Breast epithelium (tissue), 4 donors: ENCODE measurements around the gene MFAP5. TPM values are rescaled to one million over a fixed set of nuclear protein-coding genes. Genes with fewer than 3 reads are reported as not detected.
"Not testable (repeated sequence)": the region's sequence is repeated elsewhere in the genome, so short reads cannot be mapped to it uniquely, and the experiment has no call there.

ENCODE experiments used
- DNase-seq, 2 donors: peaks; one replicate each; pipeline ENCODE4 v3.0.0-alpha.2; 2019; ENCODE audit warnings: low spot score in 2 of 2
- H3K27ac ChIP-seq, 2 donors: fragments of 200-600 bp; sonication (generic) in 1 of 2; one replicate each; pipeline ENCODE4 v1.5.1; 2016 to 2019; ENCODE audit warnings: mild to moderate bottlenecking in 1 of 2
- H3K27me3 ChIP-seq, 2 donors: fragments of 200-600 bp; sonication (generic) in 1 of 2; one replicate each; pipeline versions ENCODE4 v1.5.1 to v1.6.0; 2017 to 2019; ENCODE audit warnings: control low read depth in 1 of 2, mild to moderate bottlenecking in 1 of 2
- H3K36me3 ChIP-seq: fragments of 200-600 bp; one replicate; pipeline ENCODE4 v1.5.1; 2019
- H3K4me1 ChIP-seq, 2 donors: fragments of 200-600 bp; sonication (generic); one replicate each; pipeline ENCODE4 v1.5.1; 2016 to 2019; ENCODE audit warnings: control low read depth in 1 of 2
- H3K4me3 ChIP-seq, 3 donors: fragments of 200-600 bp; sonication (generic); 1 replicate in 2 of 3; 2 replicates in 1 of 3; pipeline ENCODE4 v1.5.1; 2016 to 2019; ENCODE audit warnings: mild to moderate bottlenecking in 3 of 3, moderate library complexity in 2 of 3
- H3K9me3 ChIP-seq, 2 donors: fragments of 200-600 bp; sonication (generic) in 1 of 2; one replicate each; pipeline ENCODE4 v1.5.1; 2016 to 2019; ENCODE audit warnings: control low read depth in 1 of 2
- POLR2A ChIP-seq: fragments of 450-650 bp; IDR thresholded peaks from one replicate; pipeline ENCODE4 v1.6.1; 2016; ENCODE audit warnings: antibody characterized with exemption, mild to moderate bottlenecking, moderate library complexity
- POLR2AphosphoS5 ChIP-seq, 3 donors: sonication (generic); formaldehyde crosslinking; IDR thresholded peaks; one replicate each; pipeline ENCODE4 v1.6.1; 2017; ENCODE audit warnings: antibody characterized with exemption in 3 of 3
- intact Hi-C: fragments of 100-400 bp; cut with DNase I; formaldehyde crosslinking; loops from one replicate; pipeline ENCODE4 v1.15.1; 2023; ENCODE audit warnings: low total_unique reads
- total RNA-seq, 3 donors: library from RNA; depleted of rRNA; stranded (reverse); fragments of >200 nt; gene quantifications; one replicate each; pipeline ENCODE4 v1.1.0, GENCODE V29; 2016
- TF ChIP-seq, protein P1 (sequence below), 3 donors: fragments of 450-650 bp; IDR thresholded peaks; one replicate each; pipeline ENCODE4 v1.5.1; 2016 to 2017; ENCODE audit warnings: antibody characterized with exemption in 3 of 3, mild to moderate bottlenecking in 3 of 3, moderate library complexity in 3 of 3

MFAP5 gene
- total RNA-seq, 3 donors from 2014 or later: 36.7 to 466 (median 42.0) TPM

DNA sequence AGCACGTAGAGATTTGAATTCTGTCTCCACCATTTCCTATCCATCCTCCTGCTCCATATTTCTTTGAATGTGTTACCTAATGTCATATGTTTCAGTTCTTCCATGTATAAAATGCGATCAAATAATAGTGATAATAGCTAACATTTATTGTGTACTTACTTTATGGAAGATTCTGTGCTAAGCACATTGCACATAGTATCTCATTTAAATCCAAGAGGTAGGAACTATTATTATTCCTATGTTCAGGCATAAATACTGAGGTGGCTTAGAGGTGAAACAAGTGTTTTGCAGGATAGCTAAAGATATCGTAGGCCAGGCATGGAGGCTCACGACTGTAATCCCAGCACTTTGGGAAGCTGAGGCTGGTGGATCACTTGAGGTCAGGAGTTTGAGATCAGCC lies 32.5 kb downstream of the MFAP5 start:
- no peak overlapping the region for H3K27ac ChIP-seq

DNA sequence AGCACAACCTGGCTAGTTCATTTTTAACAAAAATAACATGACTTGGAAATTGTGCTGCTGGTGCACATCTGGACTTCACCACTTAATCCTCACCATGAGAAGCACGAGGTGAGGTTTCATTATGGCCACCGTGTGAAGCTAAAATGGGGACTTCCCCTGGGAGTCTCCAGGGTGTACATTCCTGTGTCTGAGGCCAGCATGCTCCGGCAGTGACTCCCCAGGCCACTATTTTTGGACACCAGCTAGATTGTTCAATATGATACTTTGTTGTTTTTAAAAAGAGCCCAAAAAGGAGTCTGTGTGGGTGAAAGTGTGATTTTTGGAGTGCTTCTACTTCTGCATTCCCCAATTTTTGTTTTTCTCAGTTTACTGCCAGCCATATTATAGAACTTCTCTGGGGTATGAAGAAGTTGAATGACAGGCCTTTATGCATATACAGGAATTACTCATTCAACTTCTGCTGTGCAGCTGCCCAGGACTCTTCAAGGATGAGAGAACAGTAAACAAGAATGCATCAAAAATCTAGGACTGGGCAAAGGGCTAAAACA lies 33.1 kb downstream of the MFAP5 start:
- Histone ChIP-seq H3K27me3 (no peaks in the 10 kb centered on the region), H3K4me3 (no peak overlapping the region), H3K9me3 (peaks cover 0 to 2% of the 10 kb centered on the region in 2 donors), H3K4me1 (no peaks in the 10 kb centered on the region), H3K36me3 (no peaks in the 10 kb centered on the region), H3K27ac (no peak overlapping the region)
- TF ChIP-seq, protein P1, sequence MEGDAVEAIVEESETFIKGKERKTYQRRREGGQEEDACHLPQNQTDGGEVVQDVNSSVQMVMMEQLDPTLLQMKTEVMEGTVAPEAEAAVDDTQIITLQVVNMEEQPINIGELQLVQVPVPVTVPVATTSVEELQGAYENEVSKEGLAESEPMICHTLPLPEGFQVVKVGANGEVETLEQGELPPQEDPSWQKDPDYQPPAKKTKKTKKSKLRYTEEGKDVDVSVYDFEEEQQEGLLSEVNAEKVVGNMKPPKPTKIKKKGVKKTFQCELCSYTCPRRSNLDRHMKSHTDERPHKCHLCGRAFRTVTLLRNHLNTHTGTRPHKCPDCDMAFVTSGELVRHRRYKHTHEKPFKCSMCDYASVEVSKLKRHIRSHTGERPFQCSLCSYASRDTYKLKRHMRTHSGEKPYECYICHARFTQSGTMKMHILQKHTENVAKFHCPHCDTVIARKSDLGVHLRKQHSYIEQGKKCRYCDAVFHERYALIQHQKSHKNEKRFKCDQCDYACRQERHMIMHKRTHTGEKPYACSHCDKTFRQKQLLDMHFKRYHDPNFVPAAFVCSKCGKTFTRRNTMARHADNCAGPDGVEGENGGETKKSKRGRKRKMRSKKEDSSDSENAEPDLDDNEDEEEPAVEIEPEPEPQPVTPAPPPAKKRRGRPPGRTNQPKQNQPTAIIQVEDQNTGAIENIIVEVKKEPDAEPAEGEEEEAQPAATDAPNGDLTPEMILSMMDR (IDR thresholded peaks at IDR 0.05): no peak
- no peak for TF ChIP-seq POLR2AphosphoS5 (IDR thresholded peaks at IDR 0.05)
- no peak for TF ChIP-seq POLR2A
- DNase-seq: no peak
- intact Hi-C loops: no loop called here

More for the DNA sequence above, 32.5 kb downstream of the MFAP5 start:
- intact Hi-C loops: no loop called here
- no peak for DNase-seq
- Histone ChIP-seq H3K27me3 (no peaks in the 10 kb centered on the region), H3K9me3 (no peaks in the 10 kb centered on the region), H3K4me1 (no peaks in the 10 kb centered on the region), H3K4me3 (no peak overlapping the region), H3K36me3 (no peaks in the 10 kb centered on the region)
- TF ChIP-seq POLR2AphosphoS5 (IDR thresholded peaks at IDR 0.05) (no peak), POLR2A (no peak)
- TF ChIP-seq, protein P1 (IDR thresholded peaks at IDR 0.05): no peak

GRCh38 chr12:8628731-8629130 lies 33.9 kb downstream of the MFAP5 start:
- Histone ChIP-seq H3K4me3 (no peak overlapping the region), H3K27me3 (no peaks in the 10 kb centered on the region), H3K27ac (no peak overlapping the region), H3K4me1 (no peaks in the 10 kb centered on the region), H3K9me3 (peaks cover 0 to 6% of the 10 kb centered on the region in 2 donors), H3K36me3 (no peaks in the 10 kb centered on the region)
- TF ChIP-seq POLR2A: no peak
- intact Hi-C loops: no loop called here
- DNase-seq: no peak

GRCh38 chr12:8624750-8625149 lies 37.9 kb downstream of the MFAP5 start:
- H3K36me3 ChIP-seq, H3K27ac ChIP-seq, intact Hi-C loops, H3K27me3 ChIP-seq, DNase-seq, H3K4me3 ChIP-seq, H3K4me1 ChIP-seq, H3K9me3 ChIP-seq: not testable (repeated sequence)

DNA sequence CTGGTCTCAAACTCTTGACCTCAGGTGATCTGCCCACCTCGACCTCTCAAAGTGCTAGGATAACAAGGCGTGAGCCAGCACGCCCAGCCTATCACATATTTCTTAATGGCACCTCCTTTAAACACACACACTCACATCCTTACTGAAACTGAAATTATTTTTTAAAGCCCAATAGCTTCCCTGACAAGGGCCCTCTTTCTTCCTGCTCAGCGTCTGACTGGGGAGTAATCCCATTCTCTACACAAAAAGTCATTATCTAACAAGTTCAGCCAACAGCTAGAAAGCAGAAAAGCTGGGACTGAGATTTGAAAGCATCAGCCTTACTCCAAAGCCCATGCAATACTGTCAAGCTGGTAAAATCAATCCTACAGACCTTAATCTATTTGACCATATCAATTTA lies 40.0 kb downstream of the MFAP5 start:
- no peak overlapping the region for H3K4me3 ChIP-seq
- no peaks in the 10 kb centered on the region for H3K27me3 ChIP-seq
- no peak overlapping the region for H3K27ac ChIP-seq
- intact Hi-C loops: no loop called here
- no peaks in the 10 kb centered on the region for H3K36me3 ChIP-seq
- no peak for DNase-seq
- H3K9me3 ChIP-seq: peaks cover 0 to 6% of the 10 kb centered on the region in 2 donors
- H3K4me1 ChIP-seq: no peaks in the 10 kb centered on the region
- TF ChIP-seq POLR2AphosphoS5 (IDR thresholded peaks at IDR 0.05) (no peak), POLR2A (no peak)
- TF ChIP-seq, protein P1 (IDR thresholded peaks at IDR 0.05): no peak

DNA sequence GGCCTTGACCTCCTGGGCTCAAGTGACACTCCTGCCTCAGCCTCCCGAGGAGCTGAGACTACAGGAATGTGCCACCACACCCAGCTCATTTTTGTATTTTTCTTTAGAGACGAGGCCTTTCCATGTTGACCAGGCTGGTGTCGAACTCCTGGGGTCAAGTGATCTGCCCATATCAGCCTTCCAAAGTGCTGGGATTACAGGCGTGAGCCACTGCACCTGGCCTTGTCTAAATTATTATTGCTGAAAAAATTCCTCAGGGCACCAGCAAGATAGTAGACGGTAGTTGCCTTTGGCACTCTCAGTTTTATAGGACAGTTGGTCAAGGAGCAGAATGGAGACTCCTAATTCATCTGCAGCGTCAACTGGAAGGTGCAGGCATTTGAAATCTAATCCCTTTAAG lies 47.4 kb downstream of the MFAP5 start:
- Histone ChIP-seq H3K4me1 (no peaks in the 10 kb centered on the region), H3K36me3 (no peaks in the 10 kb centered on the region), H3K4me3 (no peak overlapping the region), H3K27ac (no peak overlapping the region), H3K27me3 (no peaks in the 10 kb centered on the region), H3K9me3 (no peaks in the 10 kb centered on the region)
- no peak for DNase-seq
- TF ChIP-seq POLR2A (no peak), POLR2AphosphoS5 (IDR thresholded peaks at IDR 0.05) (no peak)
- TF ChIP-seq, protein P1 (IDR thresholded peaks at IDR 0.05): no peak
- intact Hi-C loops: no loop called here

- intact Hi-C loops, DNase-seq, H3K4me1 ChIP-seq, H3K4me3 ChIP-seq, H3K27me3 ChIP-seq, H3K27ac ChIP-seq, H3K9me3 ChIP-seq, H3K36me3 ChIP-seq: not testable (repeated sequence)
These were observed 48.7 kb downstream of the MFAP5 start for GRCh38 chr12:8613881-8614280.
